B cell (primary cell): Measurements from ENCODE around the gene ST3GAL3.

Experiments used
- EZH2 ChIP-seq: IDR thresholded peaks from 2 replicates; pipeline ENCODE4 v1.6.1; 2012; ENCODE audit warnings: borderline replicate concordance, low read depth, mild to moderate bottlenecking, moderate library complexity, low read length; ENCODE audit not compliant: insufficient read depth, poor library complexity, severe bottlenecking
- TF ChIP-seq, protein P1 (sequence below): fragments of 200-600 bp; IDR thresholded peaks from one replicate; pipeline ENCODE4 v1.8.0; 2022; ENCODE audit warnings: antibody characterized with exemption, mild to moderate bottlenecking

DNA sequence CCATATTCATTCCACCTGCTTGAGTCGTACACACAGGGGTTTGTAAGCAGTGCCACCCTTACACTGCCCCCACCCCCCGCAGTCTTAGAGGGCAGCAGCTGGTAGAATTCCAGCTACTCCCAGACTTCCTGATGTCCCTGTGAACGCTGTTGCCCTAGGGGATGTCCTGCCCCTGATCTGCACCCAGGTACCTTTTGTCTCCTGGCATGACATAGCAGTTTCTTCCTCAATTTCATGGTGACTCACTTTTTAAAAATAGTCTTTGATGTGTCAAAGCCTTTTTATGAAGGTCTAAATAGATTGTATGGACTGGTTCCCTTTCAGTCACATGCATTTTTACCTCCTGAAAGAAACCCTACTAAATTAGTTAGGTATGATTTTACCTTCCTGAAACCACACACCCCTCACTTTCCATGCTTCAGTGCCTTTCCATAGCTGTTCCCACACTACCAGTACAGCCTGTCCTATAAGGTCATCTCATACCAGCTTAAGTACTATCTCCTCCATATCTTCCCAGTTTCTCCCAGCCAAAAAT is 76.4 kb downstream of the ST3GAL3 start:
- no peak for TF ChIP-seq EZH2
- TF ChIP-seq, protein P1, sequence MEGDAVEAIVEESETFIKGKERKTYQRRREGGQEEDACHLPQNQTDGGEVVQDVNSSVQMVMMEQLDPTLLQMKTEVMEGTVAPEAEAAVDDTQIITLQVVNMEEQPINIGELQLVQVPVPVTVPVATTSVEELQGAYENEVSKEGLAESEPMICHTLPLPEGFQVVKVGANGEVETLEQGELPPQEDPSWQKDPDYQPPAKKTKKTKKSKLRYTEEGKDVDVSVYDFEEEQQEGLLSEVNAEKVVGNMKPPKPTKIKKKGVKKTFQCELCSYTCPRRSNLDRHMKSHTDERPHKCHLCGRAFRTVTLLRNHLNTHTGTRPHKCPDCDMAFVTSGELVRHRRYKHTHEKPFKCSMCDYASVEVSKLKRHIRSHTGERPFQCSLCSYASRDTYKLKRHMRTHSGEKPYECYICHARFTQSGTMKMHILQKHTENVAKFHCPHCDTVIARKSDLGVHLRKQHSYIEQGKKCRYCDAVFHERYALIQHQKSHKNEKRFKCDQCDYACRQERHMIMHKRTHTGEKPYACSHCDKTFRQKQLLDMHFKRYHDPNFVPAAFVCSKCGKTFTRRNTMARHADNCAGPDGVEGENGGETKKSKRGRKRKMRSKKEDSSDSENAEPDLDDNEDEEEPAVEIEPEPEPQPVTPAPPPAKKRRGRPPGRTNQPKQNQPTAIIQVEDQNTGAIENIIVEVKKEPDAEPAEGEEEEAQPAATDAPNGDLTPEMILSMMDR: no peak
